Stomach smooth muscle (tissue), 2 donors: ENCODE data around the gene GGN.

Experiments
- H3K27ac ChIP-seq: one replicate; pipeline ENCODE4 v1.7.0; 2013; ENCODE audit warnings: mild to moderate bottlenecking, low read length, inconsistent platforms
- H3K27me3 ChIP-seq, 2 donors: one replicate each; pipeline ENCODE4 v1.7.0; 2013; ENCODE audit warnings: low read length in 2 of 2; ENCODE audit not compliant: insufficient read depth in 2 of 2, control insufficient read depth in 1 of 2
- H3K36me3 ChIP-seq, 2 donors: one replicate each; pipeline ENCODE4 v1.7.0; 2013; ENCODE audit warnings: low read length in 2 of 2; ENCODE audit not compliant: control insufficient read depth in 2 of 2, insufficient read depth in 2 of 2
- H3K4me1 ChIP-seq: one replicate; pipeline ENCODE4 v1.7.0; 2013; ENCODE audit warnings: low read length; ENCODE audit not compliant: control insufficient read depth, insufficient read depth
- H3K4me3 ChIP-seq, 2 donors: one replicate each; pipeline ENCODE4 v1.7.0; 2013; ENCODE audit warnings: low read length in 2 of 2
- H3K9ac ChIP-seq, 2 donors: one replicate each; pipeline ENCODE4 v1.7.0; 2013; ENCODE audit warnings: low read length in 2 of 2, mild to moderate bottlenecking in 1 of 2
- H3K9me3 ChIP-seq, 2 donors: one replicate each; pipeline ENCODE4 v1.7.0; 2013; ENCODE audit warnings: low read length in 2 of 2; ENCODE audit not compliant: control insufficient read depth in 2 of 2
- donor health status: healthy.
- donor health status: Pancreatic carcinoma.

Gene GGN

DNA sequence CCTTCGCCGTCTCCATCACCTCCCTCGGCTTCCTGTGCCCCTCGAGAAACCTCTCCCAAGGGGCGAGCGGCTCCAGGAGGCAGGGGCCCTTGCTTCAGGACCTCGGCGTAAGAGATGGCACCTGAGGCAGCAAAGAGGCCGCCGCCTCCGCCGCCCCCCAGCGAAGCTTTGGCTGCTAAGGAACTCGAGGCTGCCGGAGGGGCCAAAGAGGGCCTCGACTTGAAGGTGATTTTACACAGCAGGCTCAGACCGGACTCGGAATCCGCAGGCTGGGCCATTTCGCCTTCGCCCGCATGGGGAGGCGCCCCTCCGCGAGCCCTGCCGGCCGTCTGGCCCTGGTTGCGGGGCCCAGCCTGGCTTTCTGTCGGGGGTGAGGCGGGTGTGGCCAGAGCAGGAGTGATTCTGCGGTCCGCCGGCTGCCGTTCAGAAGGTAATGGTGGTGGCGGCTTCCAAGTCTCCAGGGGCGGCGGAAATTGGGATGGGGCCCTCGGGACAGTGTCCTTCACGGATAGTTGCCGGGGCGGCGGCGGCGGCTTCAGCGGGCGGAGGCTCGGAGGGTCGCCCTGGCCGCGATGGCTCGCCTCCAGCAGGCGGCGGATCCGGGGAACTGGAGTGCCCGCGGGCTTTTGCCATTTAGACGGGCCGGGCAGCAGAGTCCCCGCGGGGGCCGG lies 1.4 kb downstream of the GGN start:
- H3K27me3 ChIP-seq: peaks cover 17% of the 10 kb centered on the region in 2 donors
- H3K9me3 ChIP-seq: no peaks in the 10 kb centered on the region
- H3K4me1 ChIP-seq: peaks cover 29% of the 10 kb centered on the region
- H3K36me3 ChIP-seq: peaks cover 29 to 31% of the 10 kb centered on the region in 2 donors
- no peak overlapping the region for H3K4me3 ChIP-seq
- H3K9ac ChIP-seq: no peak overlapping the region
- H3K27ac ChIP-seq: no peak overlapping the region

DNA sequence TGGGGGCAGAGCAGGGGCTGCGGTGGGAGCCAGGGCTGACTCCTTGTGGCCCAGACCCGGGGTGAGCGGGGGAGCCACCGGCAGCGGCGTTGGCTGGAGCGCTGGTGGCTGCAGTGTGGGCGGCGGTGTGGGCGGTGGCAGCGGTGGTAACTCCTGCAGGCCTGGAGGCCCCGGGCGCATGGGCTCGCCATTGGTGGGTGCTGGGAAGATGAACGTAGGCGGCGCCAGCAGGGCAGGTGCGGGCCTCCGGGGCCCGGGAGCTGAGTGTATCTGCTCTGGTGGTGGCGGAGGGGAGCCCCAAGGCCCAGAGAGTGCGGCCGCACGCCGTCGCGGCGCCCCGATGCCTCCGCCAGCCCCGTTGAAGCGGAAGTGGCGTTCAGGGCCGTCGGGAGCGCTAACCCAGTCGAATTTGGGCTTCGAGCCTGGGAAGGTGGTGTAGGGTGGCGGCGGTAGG lies 2.0 kb downstream of the GGN start:
- H3K4me3 ChIP-seq: no peak overlapping the region

DNA sequence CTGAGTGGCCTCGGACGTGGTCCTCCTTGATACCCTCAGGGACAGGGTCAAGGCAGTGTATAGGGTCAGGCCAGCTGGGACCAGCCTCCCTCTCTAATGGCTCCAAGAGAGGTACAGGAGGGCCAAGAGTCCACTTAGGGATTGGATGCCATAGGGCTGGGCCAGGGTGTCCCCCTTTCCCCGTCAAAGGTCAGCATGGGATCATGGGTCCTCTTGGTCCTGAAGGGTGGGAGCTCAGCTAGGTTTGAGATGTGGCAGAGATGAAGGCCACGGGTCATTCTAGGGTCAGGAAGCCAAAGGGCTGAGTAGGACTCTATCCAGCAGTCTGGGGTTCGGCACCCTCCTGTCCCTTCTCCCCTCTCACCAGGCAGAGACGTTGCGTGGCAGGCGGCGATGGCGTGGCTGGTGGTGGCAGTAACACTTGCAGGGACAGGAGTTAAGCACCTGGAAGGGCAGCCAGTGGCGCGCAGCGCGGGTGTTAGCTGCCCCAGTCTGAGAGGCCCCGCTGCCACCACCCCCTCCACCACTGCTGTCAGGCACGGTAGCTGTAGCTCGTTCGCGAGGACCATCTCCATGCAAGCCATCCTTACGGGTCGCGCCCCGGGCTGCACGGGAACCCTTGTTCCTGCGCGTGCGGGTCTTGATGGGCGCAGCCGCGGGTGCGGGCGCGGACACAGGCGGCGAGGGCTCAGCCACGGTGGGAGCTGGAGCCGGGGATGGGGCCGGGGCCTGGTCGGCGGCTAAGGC lies 2.6 kb downstream of the GGN start:
- Histone ChIP-seq H3K9me3 (no peaks in the 10 kb centered on the region), H3K9ac (no peak overlapping the region), H3K4me3 (no peak overlapping the region), H3K36me3 (peaks cover 39 to 43% of the 10 kb centered on the region in 2 donors), H3K27me3 (peaks cover 17% of the 10 kb centered on the region in 2 donors), H3K4me1 (peaks cover 29% of the 10 kb centered on the region), H3K27ac (no peak overlapping the region)

More for the DNA sequence above, 2.0 kb downstream of the GGN start:
- Histone ChIP-seq H3K4me1 (peaks cover 29% of the 10 kb centered on the region), H3K27me3 (peaks cover 17% of the 10 kb centered on the region in 2 donors), H3K36me3 (peaks cover 35 to 37% of the 10 kb centered on the region in 2 donors), H3K9me3 (no peaks in the 10 kb centered on the region), H3K27ac (no peak overlapping the region), H3K9ac (no peak overlapping the region)

DNA sequence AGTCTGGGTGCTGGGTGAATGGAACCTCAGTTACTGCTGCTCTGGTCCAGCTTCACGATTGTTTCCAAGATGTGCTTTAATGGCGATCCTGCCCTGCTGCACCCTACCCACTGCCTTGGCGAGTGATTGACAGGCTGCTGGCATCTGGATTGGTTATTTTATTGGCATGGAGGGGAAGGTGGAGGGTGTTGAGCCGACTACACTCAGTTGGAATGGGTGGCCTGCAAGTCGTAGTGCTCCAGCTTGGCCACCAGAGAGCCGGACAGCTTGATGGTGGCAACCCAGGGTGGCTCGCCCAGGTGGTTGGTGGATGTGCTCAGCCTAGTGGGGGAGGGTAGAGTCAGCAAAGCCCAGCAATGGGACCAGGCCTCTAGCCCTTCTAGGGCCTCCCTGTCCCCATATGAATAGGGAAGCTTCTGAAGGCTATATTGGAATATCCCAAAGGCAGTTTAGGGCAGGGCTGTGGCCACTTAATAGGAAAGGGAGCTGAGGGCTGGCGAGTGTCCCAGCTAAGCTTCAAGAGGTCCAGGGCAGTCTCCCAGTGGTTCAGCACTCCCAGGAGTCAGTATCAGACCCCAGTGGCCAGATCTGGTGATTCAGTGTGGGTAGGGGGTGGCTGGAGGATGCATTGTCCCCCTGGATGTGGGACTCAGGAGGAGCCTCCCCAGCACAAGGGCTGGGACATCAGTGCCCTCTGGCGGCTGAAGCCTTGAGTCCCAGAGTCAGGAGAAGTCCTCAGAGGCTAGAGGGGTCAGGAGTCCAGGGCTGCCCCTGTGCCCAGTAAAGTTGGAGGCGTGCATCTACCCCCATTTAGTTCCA lies 3.4 kb downstream of the GGN start:
- Histone ChIP-seq H3K9me3 (no peaks in the 10 kb centered on the region), H3K27me3 (peaks cover 17% of the 10 kb centered on the region in 2 donors), H3K4me1 (peaks cover 29% of the 10 kb centered on the region), H3K27ac (no peak overlapping the region), H3K4me3 (no peak overlapping the region), H3K36me3 (peaks cover 41 to 48% of the 10 kb centered on the region in 2 donors), H3K9ac (no peak overlapping the region)

DNA sequence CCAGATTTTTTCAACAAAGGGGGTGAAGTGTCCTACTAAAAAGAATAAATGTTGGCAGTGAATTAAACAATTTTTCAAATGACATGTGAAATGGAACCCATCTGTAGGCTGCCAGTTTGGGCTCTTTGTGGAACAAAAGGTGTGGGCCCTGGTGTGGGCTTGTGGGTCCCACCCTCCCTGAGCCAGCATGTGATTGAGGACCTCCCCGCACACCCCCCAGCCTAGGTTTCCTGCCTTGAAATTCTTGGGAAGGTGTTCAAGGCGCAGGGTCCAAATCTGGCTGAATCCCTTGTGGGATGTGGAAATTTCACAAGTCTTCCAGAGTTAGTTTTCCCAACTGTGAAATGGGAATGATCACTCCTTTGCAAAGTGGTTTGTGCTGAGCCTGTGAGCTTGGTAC lies 4.1 kb downstream of the GGN start:
- Histone ChIP-seq H3K9ac (no peak overlapping the region), H3K4me3 (no peak overlapping the region), H3K36me3 (peaks cover 46 to 54% of the 10 kb centered on the region in 2 donors), H3K4me1 (peaks cover 24% of the 10 kb centered on the region), H3K27me3 (peaks cover 13 to 17% of the 10 kb centered on the region in 2 donors), H3K9me3 (no peaks in the 10 kb centered on the region), H3K27ac (no peak overlapping the region)

DNA sequence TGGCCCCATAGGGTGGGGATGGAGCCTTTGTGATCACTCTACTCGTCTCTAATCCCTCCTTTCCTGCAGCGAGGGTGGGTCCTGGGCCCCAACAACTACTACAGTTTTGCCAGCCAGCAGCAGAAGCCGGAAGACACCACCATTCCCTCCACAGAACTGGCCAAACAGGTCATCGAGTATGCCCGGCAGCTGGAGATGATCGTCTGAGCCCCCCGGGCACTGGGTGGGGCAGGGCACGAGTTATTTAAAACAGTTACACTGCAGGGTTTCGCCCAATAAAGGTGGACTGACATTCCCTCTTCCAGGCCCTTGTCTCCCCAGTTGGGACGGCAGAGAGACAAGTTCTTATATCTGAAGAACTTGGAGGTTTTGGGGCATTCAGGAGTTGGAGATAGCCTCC lies 4.7 kb downstream of the GGN start:
- peaks cover 48 to 54% of the 10 kb centered on the region in 2 donors for H3K36me3 ChIP-seq
- H3K27me3 ChIP-seq: peaks cover 13 to 16% of the 10 kb centered on the region in 2 donors

DNA sequence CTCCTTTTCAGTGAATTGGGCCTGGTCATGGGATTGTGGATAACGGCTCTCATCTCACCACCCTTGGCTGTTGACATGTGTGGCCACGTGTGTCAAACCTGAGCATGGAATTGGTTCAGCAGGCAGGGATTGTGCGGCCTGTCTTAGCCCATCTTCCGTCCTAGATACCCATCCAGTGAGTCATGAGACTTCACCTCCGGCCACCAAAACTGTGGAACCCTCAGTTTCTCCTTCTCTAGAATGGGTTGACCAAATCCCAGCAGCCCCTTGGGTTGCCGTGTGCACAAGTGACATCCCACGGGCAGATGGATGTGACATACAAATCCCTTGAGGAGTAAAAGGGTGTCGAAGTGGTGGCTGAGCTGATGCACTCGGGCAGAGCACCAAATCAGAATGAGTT lies 6.7 kb downstream of the GGN start:
- Histone ChIP-seq H3K9me3 (no peaks in the 10 kb centered on the region), H3K4me3 (no peak overlapping the region), H3K4me1 (peaks cover 12% of the 10 kb centered on the region), H3K9ac (no peak overlapping the region), H3K27me3 (peaks cover 6 to 9% of the 10 kb centered on the region in 2 donors), H3K27ac (no peak overlapping the region), H3K36me3 (peaks cover 49 to 62% of the 10 kb centered on the region in 2 donors)

More for the DNA sequence above, 4.7 kb downstream of the GGN start:
- Histone ChIP-seq H3K9ac (no peak overlapping the region), H3K4me3 (no peak overlapping the region), H3K4me1 (peaks cover 21% of the 10 kb centered on the region), H3K27ac (no peak overlapping the region), H3K9me3 (no peaks in the 10 kb centered on the region)

DNA sequence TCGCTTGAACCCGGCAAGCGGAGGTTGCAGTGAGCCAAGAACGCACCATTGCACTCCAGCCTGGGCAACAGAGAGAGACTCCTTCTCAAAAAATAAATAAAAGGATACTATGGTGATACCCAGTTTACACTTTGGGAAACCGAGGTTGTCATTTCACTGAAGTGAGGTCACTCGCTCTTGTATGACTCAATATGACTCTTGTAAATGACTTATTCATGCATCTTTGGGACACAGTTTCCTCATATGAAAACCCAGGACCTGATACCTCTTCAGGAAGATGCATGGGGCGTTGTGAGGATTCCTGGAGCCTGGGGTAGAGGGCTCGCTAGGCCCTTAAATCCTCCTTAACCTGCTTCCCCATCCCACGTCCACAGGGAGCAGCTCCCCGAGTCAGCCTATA lies 9.0 kb downstream of the GGN start:
- Histone ChIP-seq H3K9ac (no peak overlapping the region), H3K36me3 (peaks cover 42 to 54% of the 10 kb centered on the region in 2 donors), H3K9me3 (no peaks in the 10 kb centered on the region), H3K4me3 (no peak overlapping the region), H3K27ac (no peak overlapping the region), H3K27me3 (peaks cover under 1 to 2% of the 10 kb centered on the region in 2 donors), H3K4me1 (peaks cover 28% of the 10 kb centered on the region)

DNA sequence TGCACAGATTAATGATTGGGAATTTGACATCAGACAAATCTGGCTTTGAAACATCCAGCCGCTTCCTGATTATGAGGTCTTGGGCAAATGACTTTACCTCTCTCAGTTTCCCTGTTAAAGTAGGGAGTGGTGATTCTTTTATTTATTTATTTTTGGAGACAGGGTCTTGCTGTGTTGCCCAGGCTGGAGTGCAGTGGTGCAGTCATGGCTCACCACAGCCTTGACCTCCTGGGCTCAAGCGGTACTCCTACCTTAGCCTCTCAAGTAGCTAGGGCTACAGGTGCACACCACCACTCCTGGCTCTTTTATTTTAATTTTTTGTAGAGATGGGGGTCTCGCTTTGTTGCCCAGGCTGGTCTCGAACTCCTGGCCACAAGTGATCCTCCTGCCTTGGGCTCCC lies 10.8 kb downstream of the GGN start:
- no peak overlapping the region for H3K9ac ChIP-seq
- H3K27ac ChIP-seq: no peak overlapping the region
- no peak overlapping the region for H3K4me3 ChIP-seq
- H3K4me1 ChIP-seq: peaks cover 31% of the 10 kb centered on the region
- no peaks in the 10 kb centered on the region for H3K27me3 ChIP-seq
- H3K36me3 ChIP-seq: peaks cover 26 to 38% of the 10 kb centered on the region in 2 donors
- no peaks in the 10 kb centered on the region for H3K9me3 ChIP-seq

DNA sequence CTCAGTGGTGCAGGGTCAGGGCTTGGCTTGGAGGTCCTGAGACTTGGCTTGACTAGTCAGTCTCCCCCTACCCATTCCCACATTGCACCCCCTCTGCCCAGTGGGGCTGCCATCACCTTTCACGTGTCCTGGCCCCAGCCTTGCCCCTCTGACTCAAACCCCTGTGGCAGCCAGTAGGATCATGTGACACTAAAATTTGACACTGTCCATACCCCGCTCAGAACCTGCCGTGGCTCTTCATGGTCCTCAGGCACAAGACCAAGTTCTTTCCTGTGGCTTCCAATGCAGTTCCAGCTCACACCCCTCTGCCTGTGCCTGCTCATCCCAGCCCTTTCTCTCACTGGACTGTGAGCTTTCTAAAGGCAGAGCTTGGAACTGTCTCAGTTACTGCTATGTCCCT lies 11.3 kb downstream of the GGN start:
- Histone ChIP-seq H3K27ac (no peak overlapping the region), H3K9ac (no peak overlapping the region), H3K4me3 (no peak overlapping the region)

More for the DNA sequence above, 11.3 kb downstream of the GGN start:
- peaks cover 31% of the 10 kb centered on the region for H3K4me1 ChIP-seq
- peaks cover 21 to 33% of the 10 kb centered on the region in 2 donors for H3K36me3 ChIP-seq
- H3K27me3 ChIP-seq: no peaks in the 10 kb centered on the region
- H3K9me3 ChIP-seq: no peaks in the 10 kb centered on the region
